Vagina (tissue), 2 donors: ENCODE results near the gene MAPK1.
"Not testable (repeated sequence)": the region's sequence is repeated elsewhere in the genome, so short reads cannot be mapped to it uniquely, and the experiment has no call there.

Experiments used
- POLR2A ChIP-seq, 2 donors: fragments of 450-650 bp; IDR thresholded peaks; one replicate each; pipeline ENCODE4 v1.6.1; 2017; ENCODE audit warnings: antibody characterized with exemption in 2 of 2, mild to moderate bottlenecking in 2 of 2, moderate library complexity in 2 of 2
- POLR2AphosphoS5 ChIP-seq, 2 donors: sonication (generic); formaldehyde crosslinking; IDR thresholded peaks; one replicate each; pipeline ENCODE4 v1.9.0; 2017; ENCODE audit warnings: antibody characterized with exemption in 2 of 2, mild to moderate bottlenecking in 2 of 2, low read depth in 1 of 2; ENCODE audit not compliant: insufficient read depth in 1 of 2
- TF ChIP-seq, protein P1 (sequence below), 3 experiments: fragments of 450-650 bp in 2 of 3; fragments of 200-600 bp in 1 of 3; sonication (generic) in 1 of 3; IDR thresholded peaks; one replicate each; pipeline ENCODE4 v1.5.1; 2017 to 2019; ENCODE audit warnings: antibody characterized with exemption in 3 of 3, mild to moderate bottlenecking in 2 of 3, moderate library complexity in 2 of 3

DNA sequence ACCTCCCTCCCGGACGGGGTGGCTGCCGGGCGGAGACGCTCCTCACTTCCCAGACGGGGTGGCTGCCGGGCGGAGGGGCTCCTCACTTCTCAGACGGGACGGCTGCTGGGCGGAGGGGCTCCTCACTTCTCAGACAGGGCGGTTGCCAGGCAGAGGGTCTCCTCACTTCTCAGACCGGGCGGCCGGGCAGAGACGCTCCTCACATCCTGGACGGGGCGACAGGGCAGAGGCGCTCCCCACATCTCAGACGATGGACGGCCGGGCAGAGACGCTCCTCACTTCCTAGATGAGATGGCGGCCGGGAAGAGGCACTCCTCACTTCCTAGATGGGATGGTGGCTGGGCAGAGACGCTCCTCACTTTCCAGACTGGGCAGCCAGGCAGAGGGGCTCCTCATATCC, 16.5 kb upstream of the MAPK1 start:
- TF ChIP-seq POLR2AphosphoS5 (IDR thresholded peaks at IDR 0.05; ENCODE audit: insufficient read depth in 1 of 2, low read depth in 1 of 2); POLR2A (IDR thresholded peaks at IDR 0.05): not testable (repeated sequence)
- TF ChIP-seq, protein P1, sequence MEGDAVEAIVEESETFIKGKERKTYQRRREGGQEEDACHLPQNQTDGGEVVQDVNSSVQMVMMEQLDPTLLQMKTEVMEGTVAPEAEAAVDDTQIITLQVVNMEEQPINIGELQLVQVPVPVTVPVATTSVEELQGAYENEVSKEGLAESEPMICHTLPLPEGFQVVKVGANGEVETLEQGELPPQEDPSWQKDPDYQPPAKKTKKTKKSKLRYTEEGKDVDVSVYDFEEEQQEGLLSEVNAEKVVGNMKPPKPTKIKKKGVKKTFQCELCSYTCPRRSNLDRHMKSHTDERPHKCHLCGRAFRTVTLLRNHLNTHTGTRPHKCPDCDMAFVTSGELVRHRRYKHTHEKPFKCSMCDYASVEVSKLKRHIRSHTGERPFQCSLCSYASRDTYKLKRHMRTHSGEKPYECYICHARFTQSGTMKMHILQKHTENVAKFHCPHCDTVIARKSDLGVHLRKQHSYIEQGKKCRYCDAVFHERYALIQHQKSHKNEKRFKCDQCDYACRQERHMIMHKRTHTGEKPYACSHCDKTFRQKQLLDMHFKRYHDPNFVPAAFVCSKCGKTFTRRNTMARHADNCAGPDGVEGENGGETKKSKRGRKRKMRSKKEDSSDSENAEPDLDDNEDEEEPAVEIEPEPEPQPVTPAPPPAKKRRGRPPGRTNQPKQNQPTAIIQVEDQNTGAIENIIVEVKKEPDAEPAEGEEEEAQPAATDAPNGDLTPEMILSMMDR (IDR thresholded peaks at IDR 0.05), result not testable (repeated sequence)
